B cell (primary cell): ENCODE results near the gene ATP9A. TPM values are rescaled to one million over a fixed set of nuclear protein-coding genes. Genes with fewer than 3 reads are reported as not detected.

Experiments used
- ATAC-seq: fragments of 200-7000 bp; cut with Tn5 transposase; one replicate; pipeline ENCODE4 v1.10.0; 2021; ENCODE audit warnings: low read depth, mild to moderate bottlenecking, moderate number of reproducible peaks, moderate library complexity
- CTCF ChIA-PET: fragments of 350-600 bp; sonication (Branson Sonifier 250); formaldehyde crosslinking; loops from one replicate; lab custom pipeline; 2021; ENCODE audit warnings: antibody characterized with exemption, inconsistent platforms; lab: Charles Lee
- POLR2A ChIA-PET: fragments of 350-600 bp; sonication (Branson Sonifier 250); formaldehyde crosslinking; loops from one replicate; lab custom pipeline; 2021; ENCODE audit warnings: antibody characterized with exemption; lab: Charles Lee
- DNase-seq: peaks from one replicate; pipeline ENCODE4 v3.0.0; 2013
- H2AFZ ChIP-seq: 2 replicates; pipeline ENCODE4 v1.6.1; 2012; ENCODE audit warnings: mild to moderate bottlenecking, low read depth, low read length; ENCODE audit not compliant: insufficient read depth, poor library complexity, severe bottlenecking
- H3K27ac ChIP-seq, 2 donors: 1 replicate in 1 of 2; 2 replicates in 1 of 2; pipeline ENCODE4 v1.5.1; 2012 to 2013; ENCODE audit warnings: low read length in 2 of 2, mild to moderate bottlenecking in 2 of 2, moderate library complexity in 1 of 2
- H3K27me3 ChIP-seq, 4 experiments: fragments of 200-600 bp in 1 of 4; sonication (generic) in 1 of 4; replicated peaks in 1 of 4; 1 replicate in 2 of 4; 2 replicates in 2 of 4; pipeline versions ENCODE4 v1.6.1 to v1.7.0; 2013 to 2016; ENCODE audit warnings: low read length in 3 of 4, mild to moderate bottlenecking in 2 of 4, mixed read lengths in 1 of 4, moderate library complexity in 1 of 4; ENCODE audit not compliant: insufficient read depth in 4 of 4, control insufficient read depth in 3 of 4; ENCODE audit errors: control extremely low read depth in 1 of 4
- H3K36me3 ChIP-seq, 2 experiments: replicated peaks in 1 of 2; 1 replicate in 1 of 2; 2 replicates in 1 of 2; pipeline versions ENCODE4 v1.6.1 to v1.7.1; 2013; ENCODE audit warnings: low read length in 1 of 2; ENCODE audit not compliant: insufficient read depth in 2 of 2, control insufficient read depth in 1 of 2; ENCODE audit errors: control extremely low read depth in 1 of 2, extremely low read depth in 1 of 2
- H3K4me1 ChIP-seq, 2 donors: fragments of 200-600 bp in 1 of 2; sonication (generic) in 1 of 2; 1 replicate in 1 of 2; 2 replicates in 1 of 2; pipeline versions ENCODE4 v1.5.1 to v1.6.1; 2013 to 2017; ENCODE audit warnings: low read length in 2 of 2; ENCODE audit not compliant: control insufficient read depth in 2 of 2, insufficient read depth in 2 of 2
- H3K4me2 ChIP-seq: replicated peaks from 2 replicates; pipeline ENCODE3; 2012; ENCODE audit warnings: mild to moderate bottlenecking, low read depth, low read length; ENCODE audit not compliant: poor library complexity, severe bottlenecking
- H3K4me3 ChIP-seq, 5 experiments: fragments of 200-600 bp in 1 of 5; sonication (generic) in 1 of 5; 1 replicate in 3 of 5; 2 replicates in 2 of 5; pipeline versions ENCODE4 v1.5.1 to v1.7.0; 2011 to 2016; ENCODE audit warnings: low read length in 4 of 5, mild to moderate bottlenecking in 4 of 5, low read depth in 2 of 5, control low read depth in 1 of 5, moderate library complexity in 1 of 5; ENCODE audit not compliant: insufficient read depth in 1 of 5; ENCODE audit errors: control extremely low read depth in 1 of 5, extremely low read depth in 1 of 5
- H3K79me2 ChIP-seq: fragments of 200-600 bp; sonication (generic); one replicate; pipeline ENCODE4 v1.6.0; 2016; ENCODE audit warnings: low read length; ENCODE audit not compliant: control insufficient read depth, insufficient read depth
- H3K9ac ChIP-seq: fragments of 200-600 bp; sonication (generic); 2 replicates; pipeline ENCODE4 v1.6.1; 2017; ENCODE audit warnings: mild to moderate bottlenecking, low read length, moderate library complexity
- H3K9me3 ChIP-seq, 3 donors: one replicate each; pipeline versions ENCODE4 v1.6.1 to v1.7.1; 2013; ENCODE audit warnings: low read length in 2 of 3; ENCODE audit not compliant: control insufficient read depth in 2 of 3, insufficient read depth in 1 of 3; ENCODE audit errors: control extremely low read depth in 1 of 3
- H4K20me1 ChIP-seq: 2 replicates; pipeline ENCODE4 v1.6.0; 2012; ENCODE audit warnings: mild to moderate bottlenecking, low read length; ENCODE audit not compliant: insufficient read depth, control insufficient read depth, poor library complexity, severe bottlenecking
- H3K27ac Mint-ChIP-seq: one replicate; pipeline ENCODE4 v1.8.0; 2021; ENCODE audit warnings: mixed read lengths
- H3K27me3 Mint-ChIP-seq: one replicate; pipeline ENCODE4 v1.8.0; 2021; ENCODE audit warnings: mixed read lengths
- H3K4me1 Mint-ChIP-seq: one replicate; pipeline ENCODE4 v1.8.0; 2021; ENCODE audit warnings: mixed read lengths
- H3K4me3 Mint-ChIP-seq: one replicate; pipeline ENCODE4 v1.8.0; 2021; ENCODE audit warnings: mixed read lengths
- H3K9me3 Mint-ChIP-seq: one replicate; pipeline ENCODE4 v1.8.0; 2022; ENCODE audit warnings: mixed read lengths; ENCODE audit not compliant: insufficient read depth
- CTCF ChIP-seq: fragments of 200-600 bp; IDR thresholded peaks from one replicate; pipeline ENCODE4 v1.8.0; 2022; ENCODE audit warnings: antibody characterized with exemption, mild to moderate bottlenecking
- EZH2 ChIP-seq: IDR thresholded peaks from 2 replicates; pipeline ENCODE4 v1.6.1; 2012; ENCODE audit warnings: borderline replicate concordance, low read depth, mild to moderate bottlenecking, moderate library complexity, low read length; ENCODE audit not compliant: insufficient read depth, poor library complexity, severe bottlenecking
- WGBS: methylation state at CpG from one replicate; pipeline ENCODE4 v1.1.5; 2013; ENCODE audit warnings: missing lambda C conversion rate; ENCODE audit not compliant: insufficient coverage; 5-methylcytosine and 5-hydroxymethylcytosine counted together
- intact Hi-C: fragments of 100-400 bp; cut with micrococcal nuclease; formaldehyde crosslinking; loops from one replicate; pipeline ENCODE4 v1.10.0; 2022
- polyA plus RNA-seq: library from polyadenylated mRNA; depleted of rRNA; stranded (reverse); fragments of >200 nt; gene quantifications from 2 replicates; pipeline ENCODE4 v1.2.3, GENCODE V29; 2012
- total RNA-seq, 2 donors: library from RNA; stranded (reverse); fragments of 120-200 nt in 1 of 2; gene quantifications; 1 replicate in 1 of 2; 2 replicates in 1 of 2; pipeline versions ENCODE4 v1.2.3 to v1.2.4, GENCODE V29; 2013 to 2022

ATP9A gene
- total and polyA plus RNA-seq, 2 donors (not counting 1 experiment from before 2014, with no cell fraction given) = 0.13 to 0.22 TPM

- Histone ChIP-seq H3K79me2 (no peaks in the 10 kb centered on the region), H2AFZ (no peak overlapping the region), H4K20me1 (no peaks in the 10 kb centered on the region), H3K4me2 (no peak overlapping the region), H3K9ac (no peak overlapping the region), H3K9me3 (no peaks in the 10 kb centered on the region), H3K36me3 (no peaks in the 10 kb centered on the region), H3K27ac (no peak overlapping the region), H3K4me3 (no peak overlapping the region), H3K4me1 (no peaks in the 10 kb centered on the region), H3K27me3 (no peaks in the 10 kb centered on the region)
- TF ChIP-seq CTCF (no peak), EZH2 (no peak)
- DNase-seq (no peak), ATAC-seq (no peak)
- 86% methylated on average over 1 of the region's 3 CpGs for WGBS
- ChIA-PET POLR2A (no interaction called here), CTCF (interaction anchor here (1.3 kb wide), 1 partner anchor 9 kb away, joined by 3 read pairs; no protein-coding TSS in a partner anchor)
- no peak overlapping the region for H3K27ac Mint-ChIP-seq
- H3K27me3 Mint-ChIP-seq = peaks cover 29% of the 10 kb centered on the region
- intact Hi-C loops = no loop called here
- H3K4me1 Mint-ChIP-seq = peaks cover 6% of the 10 kb centered on the region
- H3K9me3 Mint-ChIP-seq = no peaks in the 10 kb centered on the region
- H3K4me3 Mint-ChIP-seq = no peak overlapping the region
These were observed 76.5 kb downstream of the ATP9A start for GRCh38 chr20:51691703-51692102.

GRCh38 chr20:51688600-51689244 is 79.5 kb downstream of the ATP9A start:
- Mint-ChIP-seq H3K4me1 (peaks cover 4% of the 10 kb centered on the region), H3K27me3 (peaks cover 15% of the 10 kb centered on the region), H3K27ac (no peak overlapping the region), H3K9me3 (no peaks in the 10 kb centered on the region), H3K4me3 (no peak overlapping the region)
- no peaks in the 10 kb centered on the region for H3K36me3 ChIP-seq
- ATAC-seq (no peak), DNase-seq (no peak)
- WGBS = 93% methylated on average over 17 of the region's 19 CpGs
- H3K4me3 ChIP-seq = no peak overlapping the region
- intact Hi-C loops = no loop called here
- H3K9ac ChIP-seq = no peak overlapping the region
- CTCF ChIA-PET = no interaction called here
- H3K9me3 ChIP-seq = no peaks in the 10 kb centered on the region
- H4K20me1 ChIP-seq = no peaks in the 10 kb centered on the region
- H3K4me1 ChIP-seq = no peaks in the 10 kb centered on the region
- H3K4me2 ChIP-seq = no peak overlapping the region
- no peak overlapping the region for H3K27ac ChIP-seq
- POLR2A ChIA-PET = no interaction called here
- no peak overlapping the region for H2AFZ ChIP-seq
- no peaks in the 10 kb centered on the region for H3K27me3 ChIP-seq
- TF ChIP-seq EZH2 (no peak), CTCF (no peak)
- no peaks in the 10 kb centered on the region for H3K79me2 ChIP-seq
